HG03565 (cell line): Measurements from ENCODE around the gene MCTP1.
A peak's percentile ranks its signal among the peaks of the same experiment; 100 is the strongest.

ENCODE experiments used
- ATAC-seq: cut with Tn5 transposase; IDR thresholded peaks from one replicate; pipeline ENCODE4 v1.9.1; 2021; ENCODE audit warnings: mild to moderate bottlenecking, moderate library complexity; ENCODE audit not compliant: unreplicated experiment

Gene MCTP1

DNA sequence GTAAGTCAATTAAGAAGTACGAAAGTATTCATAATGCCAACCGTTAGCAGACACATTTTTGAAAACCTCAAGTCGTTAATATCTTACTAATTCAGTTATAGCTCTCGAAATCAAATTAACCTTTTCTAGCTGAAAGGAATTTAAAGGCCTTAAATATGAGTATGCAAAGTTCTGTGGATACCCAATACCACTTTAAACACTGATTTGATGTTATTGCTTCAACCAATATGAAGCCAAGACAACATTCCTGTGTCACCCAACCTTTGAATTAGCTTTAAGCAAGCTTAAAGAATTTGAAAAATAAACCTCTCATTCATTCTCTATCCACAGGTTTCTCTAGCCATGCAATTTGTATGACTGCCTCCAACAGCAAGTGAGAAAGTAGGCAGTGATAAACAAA lies 204.5 kb downstream of the MCTP1 start:
- no peak for ATAC-seq

DNA sequence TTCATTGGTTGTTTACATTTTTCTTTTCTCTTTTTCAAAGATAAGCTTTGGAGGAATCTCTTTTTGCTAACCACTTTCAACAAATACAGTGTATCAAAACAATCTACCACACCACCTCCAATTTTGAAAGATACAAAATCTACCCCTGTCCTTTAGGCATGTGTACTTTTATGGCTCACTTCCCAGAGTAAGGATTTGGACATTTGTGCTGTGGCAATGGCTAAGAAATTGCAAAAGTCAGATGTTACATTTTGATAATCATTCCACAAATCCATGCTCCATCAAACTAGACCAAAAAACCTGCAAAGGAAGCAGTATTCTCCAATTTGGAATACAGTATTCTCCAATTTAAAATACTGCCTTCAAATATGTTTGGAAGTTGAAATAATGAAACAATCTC lies 204.9 kb downstream of the MCTP1 start:
- no peak for ATAC-seq

DNA sequence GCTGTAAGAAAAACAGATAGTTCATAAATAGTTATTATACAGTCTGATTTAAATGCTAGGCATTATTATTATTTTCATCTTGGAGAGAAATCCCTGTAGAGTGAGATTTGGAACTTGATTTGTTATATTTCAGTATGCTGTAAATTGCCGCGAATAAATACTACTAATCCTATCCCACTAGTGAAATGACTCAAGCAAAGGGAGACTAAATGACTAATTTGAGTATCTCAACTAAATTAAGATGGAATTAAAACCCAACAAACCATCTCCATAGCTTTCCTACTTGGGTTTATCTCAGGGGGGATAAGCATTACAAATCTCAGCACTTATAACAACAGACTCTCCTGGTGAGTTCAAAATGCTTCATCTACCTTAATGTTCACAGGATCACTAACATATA lies 206.0 kb downstream of the MCTP1 start:
- no peak for ATAC-seq

DNA sequence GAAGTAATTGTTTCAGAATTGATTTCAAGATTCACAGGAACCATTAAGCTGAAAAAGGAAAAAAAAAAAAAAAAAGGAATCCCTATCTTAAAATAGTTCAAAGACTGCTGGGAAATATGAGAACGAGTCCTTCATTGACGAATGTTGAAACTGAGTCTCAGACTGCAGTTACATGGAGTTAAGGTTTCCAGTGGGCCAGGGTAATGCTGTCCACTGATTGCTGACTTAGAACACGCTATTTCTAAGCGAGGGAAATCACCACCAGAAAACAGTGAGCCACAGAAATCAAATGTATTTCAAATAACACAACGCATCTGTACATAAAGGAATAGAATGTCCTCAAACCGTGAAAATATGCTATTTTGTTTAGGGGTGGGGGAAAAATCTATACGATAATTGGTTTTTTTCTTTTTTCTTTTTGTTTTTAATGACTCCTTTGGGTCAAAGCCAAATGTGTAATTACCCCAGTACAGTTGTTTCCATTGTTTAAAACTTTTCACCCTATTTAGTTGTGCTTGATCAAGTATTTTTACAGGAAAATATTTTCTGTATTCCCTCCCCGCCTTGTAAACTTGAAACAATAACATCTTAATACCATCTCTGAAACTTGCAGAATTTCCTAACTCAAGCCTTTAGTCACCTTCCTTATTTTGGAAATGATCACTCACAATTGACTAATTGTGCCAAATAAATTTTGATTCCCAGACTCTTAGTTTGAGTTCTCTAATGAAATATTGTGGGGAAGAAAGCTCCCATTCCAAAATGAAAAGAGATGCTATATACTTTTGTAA lies 208.3 kb downstream of the MCTP1 start:
- ATAC-seq, result no peak

DNA sequence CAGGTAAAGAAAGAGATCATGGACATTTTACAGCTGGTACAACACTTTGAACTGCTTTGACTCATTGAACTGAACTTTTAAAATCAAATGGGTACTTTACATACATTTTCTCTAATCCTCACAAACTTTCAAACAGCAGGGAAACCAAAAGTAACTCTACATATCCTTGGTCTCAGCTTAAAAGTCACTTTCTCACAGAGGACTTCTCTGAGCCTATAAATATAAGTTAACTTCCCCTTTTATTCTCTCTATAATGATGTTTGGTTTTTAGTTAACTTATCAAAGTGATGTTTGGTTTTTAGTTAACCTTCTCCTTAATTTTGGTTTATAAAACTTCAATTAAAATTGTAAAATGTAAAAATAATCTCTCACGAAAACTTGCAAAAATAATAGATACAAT lies 209.8 kb downstream of the MCTP1 start:
- ATAC-seq, result no peak

DNA sequence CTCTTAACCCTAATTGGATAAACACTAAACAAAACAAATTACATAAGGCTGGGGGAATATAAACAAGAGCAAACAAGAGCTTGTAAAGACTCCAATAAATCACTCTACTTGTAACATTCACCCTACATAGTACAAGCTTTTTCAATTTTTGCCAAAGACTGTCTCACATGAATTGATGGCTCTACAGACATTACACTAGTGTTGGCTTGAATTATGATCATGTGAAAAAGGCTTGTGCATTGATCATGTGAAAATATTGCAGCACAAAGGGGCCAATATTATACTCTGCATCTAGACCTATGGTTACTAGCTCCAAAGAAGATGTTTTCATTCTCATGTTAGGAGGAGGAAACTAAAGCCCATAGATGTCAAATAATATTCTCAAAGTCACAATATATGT lies 212.6 kb downstream of the MCTP1 start:
- no peak for ATAC-seq

DNA sequence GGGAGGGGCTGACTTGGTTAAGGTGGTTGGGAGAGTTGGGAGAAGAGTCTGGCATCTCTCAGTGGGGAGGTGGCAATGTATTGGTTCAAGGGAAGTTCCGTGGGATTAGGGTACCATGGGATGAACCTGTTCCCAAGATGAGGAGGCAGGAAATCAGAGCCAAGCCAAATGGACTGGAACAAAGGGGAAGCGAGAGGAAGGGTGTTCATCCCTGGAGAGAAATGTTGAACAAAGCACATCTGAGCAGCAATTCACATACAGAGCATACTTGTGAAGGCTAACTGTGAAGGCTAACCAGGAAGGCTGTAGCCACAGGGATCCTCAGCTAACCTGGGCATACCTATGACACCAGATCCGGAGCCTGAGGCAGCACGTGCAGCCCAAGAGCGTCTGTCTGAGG lies 214.0 kb downstream of the MCTP1 start:
- ATAC-seq, result no peak

DNA sequence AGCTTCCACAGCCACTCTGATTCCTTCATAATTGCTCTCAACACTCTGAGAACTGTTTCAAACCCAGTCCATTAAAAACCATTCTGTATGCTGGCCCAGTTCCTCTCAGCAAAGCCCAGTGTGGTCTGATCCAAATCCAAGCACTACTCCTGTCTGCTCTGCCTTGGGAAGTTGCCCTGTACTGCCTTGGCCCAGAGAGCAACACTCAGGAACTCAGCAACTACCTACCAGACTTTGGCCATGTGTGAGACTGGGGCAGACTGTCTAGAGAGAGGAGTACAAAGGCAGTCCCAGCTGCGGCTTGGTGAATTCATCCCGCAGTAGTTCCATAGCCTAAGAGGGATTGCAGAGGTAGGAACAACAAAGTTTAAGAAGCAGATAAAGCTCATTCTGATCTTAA lies 214.4 kb downstream of the MCTP1 start:
- no peak for ATAC-seq

DNA sequence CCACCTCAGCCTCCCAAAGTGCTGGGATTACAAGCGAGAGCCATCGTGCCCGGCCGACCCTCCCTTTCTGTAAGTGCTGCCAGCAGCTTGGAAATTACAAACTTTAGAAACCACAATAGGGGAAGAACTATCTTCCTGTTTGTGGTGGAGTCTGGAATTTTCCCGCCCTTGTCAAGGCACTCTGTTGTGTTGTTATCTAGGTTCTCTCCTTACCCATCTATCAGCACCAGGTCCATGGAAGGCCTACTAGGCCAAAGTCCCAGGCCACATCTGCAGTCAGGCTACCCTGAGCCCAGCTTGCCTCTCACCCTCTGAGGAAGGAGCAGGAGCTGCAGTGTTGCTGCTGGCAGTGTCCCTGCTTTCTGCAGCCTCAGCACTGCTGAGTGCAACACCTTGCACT lies 214.9 kb downstream of the MCTP1 start:
- no peak for ATAC-seq

DNA sequence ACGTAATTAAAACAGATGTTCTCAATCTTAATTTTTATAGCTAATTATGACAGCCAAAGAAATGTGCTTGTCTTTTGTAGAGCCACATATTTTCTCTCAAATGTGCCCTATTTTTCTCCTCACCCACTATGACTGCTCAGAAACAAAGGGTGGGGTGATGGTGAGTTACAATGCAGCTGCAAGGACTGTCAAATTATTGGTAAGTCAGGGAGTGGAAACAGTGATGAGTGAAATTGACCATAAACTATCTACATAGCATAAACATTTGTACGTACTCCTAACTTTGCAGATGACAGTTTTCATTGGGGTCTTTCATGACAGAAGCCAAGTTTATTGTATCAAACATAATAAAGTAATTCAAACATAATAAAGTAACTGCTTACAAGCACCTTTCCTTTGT lies 215.9 kb downstream of the MCTP1 start:
- ATAC-seq, result no peak

DNA sequence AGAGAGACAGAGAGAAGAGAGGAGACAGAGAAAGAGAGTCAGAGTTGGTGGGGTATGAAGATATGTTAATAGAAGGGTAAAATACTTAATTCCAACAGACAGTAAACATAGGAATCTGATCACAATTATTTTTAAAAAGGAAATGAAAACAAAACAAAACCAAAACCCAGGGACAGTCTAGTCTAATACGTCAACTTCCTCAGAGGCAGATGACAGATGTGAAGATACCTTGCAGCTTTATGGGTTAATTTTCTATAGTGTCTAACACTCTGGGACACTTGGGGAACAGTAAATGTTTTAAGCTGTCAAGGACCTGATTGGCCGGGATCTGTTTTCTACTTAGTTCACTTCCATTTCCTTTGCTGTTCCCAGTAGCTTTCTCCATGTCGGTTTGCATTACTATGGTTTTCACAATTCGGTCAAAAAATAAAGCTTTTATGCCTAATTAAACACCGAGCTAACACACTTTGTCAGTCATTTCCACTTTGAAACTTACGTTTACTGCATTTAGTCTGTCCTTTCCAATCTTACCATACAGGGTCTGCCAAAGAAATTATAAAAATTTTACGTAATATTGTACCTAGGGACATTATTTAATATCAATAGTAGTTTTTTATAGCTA lies 216.5 kb downstream of the MCTP1 start:
- ATAC-seq, result peak; percentile 43

DNA sequence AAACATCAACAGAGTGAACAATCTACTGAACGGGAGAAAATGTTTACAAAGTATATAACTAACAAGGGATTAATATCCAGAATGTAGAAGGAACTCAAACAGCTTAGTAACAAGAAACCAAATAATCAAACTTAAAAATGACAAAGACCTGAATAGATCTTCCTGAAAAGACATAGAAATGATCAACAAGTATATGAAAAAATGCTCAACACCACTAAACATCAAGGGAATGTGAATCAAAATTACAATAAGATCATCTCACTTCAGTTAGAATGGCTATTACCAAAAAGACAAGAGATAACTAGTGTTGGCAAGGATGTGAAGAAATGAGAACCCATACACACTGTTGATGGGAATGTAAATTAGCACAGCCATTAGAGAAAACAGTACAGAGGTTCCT lies 218.8 kb downstream of the MCTP1 start:
- no peak for ATAC-seq

DNA sequence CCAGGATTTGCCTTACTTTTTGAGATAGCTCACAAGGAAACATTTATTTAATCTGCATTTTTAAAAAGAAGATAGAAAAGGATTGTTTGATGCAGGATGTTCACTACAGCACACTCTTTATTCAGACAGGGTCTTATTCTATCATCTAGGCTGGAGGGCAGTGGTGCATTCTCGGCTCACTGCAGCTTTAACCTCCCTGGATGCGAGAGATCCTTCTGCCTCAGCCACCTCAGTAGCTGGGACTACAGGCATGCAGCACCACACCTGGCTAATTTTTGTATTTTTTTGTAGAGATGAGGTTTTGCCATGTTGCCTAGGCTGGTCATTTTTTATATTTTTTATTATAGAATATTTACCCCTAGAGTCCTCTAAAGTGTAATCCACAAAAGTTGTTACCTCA lies 221.4 kb downstream of the MCTP1 start:
- ATAC-seq, result no peak

DNA sequence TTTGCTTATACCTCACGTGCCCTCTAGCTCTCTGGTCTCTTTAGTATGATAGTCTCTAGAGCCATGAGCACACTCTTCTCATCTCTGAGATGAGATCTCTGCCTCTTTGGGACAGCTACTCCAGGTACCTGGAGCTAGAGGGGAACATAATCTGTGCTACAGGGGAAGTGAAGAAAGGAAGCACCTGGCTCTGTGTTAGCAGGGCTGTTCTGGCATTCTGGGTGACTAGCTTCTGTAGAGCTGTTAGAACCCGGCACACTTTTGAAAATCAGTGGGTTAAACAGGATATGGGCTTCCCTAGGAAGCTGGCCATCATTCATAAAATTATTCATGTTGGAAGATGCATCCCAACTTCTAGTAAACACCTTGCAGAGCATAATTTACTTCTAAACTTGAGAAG lies 224.8 kb downstream of the MCTP1 start:
- no peak for ATAC-seq

DNA sequence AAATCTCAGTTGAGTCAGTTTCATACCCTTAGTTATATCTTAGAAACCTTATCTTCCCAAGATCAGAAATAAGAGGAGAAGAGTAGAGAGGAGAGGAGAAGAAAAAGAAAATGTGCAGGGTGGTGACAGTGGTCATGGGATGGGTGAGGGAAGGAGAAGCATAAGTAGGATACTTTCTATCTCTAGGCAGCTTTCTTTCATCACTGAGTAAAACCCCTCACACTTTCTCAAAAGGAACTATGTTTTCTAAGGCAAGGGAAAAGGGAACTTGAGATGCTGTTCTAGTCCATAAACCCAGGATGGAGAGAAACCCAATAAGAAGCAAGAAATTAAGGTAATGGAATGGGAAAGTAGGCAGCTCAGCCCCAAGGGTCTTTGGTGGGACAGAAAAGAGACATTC lies 225.3 kb downstream of the MCTP1 start:
- no peak for ATAC-seq

DNA sequence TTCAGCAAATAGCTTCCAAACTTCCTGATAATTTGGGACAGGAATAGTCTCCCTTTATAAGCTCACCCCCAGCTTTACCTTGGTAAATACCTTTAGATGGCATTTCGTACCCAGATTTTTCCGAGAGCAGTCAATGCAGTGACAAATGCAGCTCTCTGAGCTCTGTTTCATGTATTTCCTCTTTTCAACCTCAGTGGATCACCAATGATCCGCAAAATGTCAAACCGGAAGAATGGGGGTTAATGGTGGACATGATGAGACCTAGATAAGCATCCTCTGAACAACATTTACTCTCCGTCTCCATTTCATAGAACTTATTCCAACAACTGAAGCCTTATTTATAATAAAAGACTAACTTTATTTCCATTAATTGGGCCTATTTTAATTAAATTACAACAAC lies 227.3 kb downstream of the MCTP1 start:
- no peak for ATAC-seq

DNA sequence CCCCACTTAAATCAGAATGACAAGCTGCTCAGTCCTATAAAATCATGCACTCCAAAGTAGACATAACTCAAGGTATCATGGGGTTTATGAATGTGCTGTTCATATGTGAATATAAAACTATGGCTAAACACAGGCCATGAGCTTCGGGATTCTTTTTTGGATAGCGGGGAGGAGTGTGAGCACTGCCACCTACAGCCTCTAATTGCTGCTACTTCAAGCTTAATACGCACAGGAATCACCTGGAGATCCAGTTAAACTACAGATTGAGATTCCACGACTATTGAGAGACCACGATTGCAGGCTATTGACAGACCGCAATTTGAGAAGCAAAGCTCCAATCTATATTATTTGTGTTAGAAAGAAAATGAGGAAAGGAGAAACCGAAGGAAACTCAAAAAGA lies 231.6 kb downstream of the MCTP1 start:
- no peak for ATAC-seq

DNA sequence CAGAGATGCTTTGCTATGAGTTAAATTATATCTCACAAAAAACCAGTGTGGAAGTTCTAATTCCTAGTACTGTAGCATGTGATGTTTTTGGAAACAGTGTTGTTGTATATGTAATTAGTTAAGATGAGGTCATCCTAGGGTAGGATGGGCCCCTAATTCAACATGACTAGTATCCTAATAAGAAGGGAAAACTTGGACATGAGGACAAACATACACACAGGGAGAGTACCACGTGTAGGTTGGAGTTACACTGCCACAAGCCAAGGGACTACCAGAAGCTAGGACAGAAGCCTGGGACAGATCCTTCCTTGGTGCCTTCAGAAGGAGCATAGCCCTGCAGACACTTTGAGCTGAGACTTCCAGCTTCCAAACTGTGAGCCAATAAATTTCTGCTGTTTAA lies 234.2 kb downstream of the MCTP1 start:
- no peak for ATAC-seq

DNA sequence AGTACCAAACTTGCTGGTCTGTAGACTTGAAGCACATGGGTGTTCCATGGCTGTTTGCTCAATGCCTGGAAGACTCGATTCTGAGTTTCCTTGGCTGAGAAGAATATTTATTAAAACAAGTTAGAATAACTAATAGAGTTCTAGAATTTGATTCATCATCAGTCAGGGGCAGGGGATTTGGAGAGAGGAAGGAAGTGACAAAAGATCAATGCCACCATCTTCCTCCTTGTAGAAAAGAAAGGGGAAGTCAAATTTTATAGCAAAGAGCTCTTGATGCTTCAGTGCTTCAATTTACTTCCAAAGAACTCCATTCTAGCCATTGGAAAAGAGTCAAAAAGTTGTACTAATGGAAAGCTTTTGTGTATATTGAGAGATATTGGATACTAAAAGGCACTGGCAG lies 236.3 kb downstream of the MCTP1 start:
- ATAC-seq, result no peak

DNA sequence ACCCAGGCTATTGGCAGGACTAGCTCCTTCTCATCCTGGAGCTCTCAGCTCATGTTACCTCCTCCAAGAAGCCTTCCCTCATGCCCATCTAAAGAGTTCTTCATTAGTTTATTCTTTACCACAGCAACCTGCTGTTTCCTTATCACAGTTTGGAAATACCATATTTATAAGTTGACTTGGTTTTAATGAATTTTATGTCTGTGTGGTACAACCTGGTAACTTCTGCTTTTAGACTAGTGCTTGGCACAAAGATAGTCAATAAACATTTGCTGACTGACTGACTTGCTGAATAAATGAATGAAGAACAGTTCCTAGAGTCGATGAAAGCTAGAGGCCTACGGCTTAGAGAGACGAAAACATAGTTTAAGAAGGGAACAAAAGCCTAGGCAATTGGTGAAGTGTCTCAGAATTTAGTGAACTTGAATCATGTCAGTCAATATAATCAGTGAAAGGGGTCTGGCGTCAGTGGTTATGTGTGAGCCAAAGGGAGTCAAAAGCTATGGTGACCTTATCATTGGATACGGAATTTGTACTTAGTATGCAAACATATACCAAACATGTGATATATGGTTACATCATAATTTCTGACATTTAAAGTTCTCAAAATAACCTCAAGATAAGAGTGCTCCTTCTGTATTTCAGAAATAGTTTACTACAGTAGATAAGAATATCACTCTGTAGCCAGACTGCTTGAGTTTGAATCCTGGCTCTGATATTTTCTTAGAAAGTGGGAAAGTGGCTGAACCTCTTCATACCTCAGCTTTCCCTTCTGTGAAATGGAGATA lies 239.5 kb downstream of the MCTP1 start:
- ATAC-seq, result no peak

DNA sequence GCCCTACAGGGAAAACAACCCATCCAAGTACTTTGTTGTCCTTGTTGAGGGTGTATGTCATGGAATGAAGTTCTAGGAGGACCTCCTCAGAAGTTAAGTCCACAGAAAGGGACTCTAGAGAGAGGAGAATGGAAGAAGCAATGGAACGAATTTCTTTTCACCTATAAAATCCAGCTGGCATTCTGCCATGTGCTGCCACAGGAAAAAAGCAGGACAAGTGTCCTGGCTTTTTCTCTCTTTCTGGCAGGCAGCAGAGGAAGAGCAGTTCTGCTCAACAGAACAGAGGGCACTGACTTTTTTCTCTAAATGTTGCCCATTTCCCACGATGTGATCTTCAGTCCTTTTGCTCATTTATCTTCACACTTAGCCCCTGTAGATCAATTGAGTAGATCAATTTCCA lies 240.8 kb downstream of the MCTP1 start:
- no peak for ATAC-seq

DNA sequence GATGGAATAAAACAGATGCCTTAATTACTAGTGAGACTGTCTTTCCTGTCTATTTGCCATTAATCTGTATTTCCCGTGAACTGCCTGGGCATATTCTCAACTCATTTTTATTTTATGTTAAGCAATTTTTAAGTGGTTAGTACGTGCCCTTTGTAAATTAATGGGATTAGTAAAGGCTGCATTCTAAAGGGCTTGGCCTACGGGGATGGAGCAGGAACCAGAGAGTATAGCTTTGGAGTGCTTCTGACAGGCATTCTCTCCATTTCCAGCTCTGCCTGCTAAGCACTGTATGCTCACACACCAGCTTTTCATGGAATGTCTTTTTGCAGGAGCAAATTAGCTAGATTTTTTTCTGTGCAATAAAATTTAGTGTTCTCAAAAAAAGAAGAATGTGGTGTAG lies 241.2 kb downstream of the MCTP1 start:
- ATAC-seq, result no peak
